GM20000 (cell line): ENCODE data around the gene PGS1.

ENCODE experiments used
- DNase-seq: peaks from one replicate; pipeline ENCODE4 v3.0.0; 2012; ENCODE audit warnings: low spot score
- TF ChIP-seq, protein P1 (sequence below): IDR thresholded peaks from 2 replicates; pipeline ENCODE4 v1.5.1; 2012; ENCODE audit warnings: mild to moderate bottlenecking, control low read depth; ENCODE audit errors: extremely low read depth, missing control alignments

PGS1 gene

GRCh38 chr17:78349891-78350642 is 28.4 kb upstream of the PGS1 start:
- TF ChIP-seq, protein P1, sequence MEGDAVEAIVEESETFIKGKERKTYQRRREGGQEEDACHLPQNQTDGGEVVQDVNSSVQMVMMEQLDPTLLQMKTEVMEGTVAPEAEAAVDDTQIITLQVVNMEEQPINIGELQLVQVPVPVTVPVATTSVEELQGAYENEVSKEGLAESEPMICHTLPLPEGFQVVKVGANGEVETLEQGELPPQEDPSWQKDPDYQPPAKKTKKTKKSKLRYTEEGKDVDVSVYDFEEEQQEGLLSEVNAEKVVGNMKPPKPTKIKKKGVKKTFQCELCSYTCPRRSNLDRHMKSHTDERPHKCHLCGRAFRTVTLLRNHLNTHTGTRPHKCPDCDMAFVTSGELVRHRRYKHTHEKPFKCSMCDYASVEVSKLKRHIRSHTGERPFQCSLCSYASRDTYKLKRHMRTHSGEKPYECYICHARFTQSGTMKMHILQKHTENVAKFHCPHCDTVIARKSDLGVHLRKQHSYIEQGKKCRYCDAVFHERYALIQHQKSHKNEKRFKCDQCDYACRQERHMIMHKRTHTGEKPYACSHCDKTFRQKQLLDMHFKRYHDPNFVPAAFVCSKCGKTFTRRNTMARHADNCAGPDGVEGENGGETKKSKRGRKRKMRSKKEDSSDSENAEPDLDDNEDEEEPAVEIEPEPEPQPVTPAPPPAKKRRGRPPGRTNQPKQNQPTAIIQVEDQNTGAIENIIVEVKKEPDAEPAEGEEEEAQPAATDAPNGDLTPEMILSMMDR = no peak
- no peak for DNase-seq

DNA sequence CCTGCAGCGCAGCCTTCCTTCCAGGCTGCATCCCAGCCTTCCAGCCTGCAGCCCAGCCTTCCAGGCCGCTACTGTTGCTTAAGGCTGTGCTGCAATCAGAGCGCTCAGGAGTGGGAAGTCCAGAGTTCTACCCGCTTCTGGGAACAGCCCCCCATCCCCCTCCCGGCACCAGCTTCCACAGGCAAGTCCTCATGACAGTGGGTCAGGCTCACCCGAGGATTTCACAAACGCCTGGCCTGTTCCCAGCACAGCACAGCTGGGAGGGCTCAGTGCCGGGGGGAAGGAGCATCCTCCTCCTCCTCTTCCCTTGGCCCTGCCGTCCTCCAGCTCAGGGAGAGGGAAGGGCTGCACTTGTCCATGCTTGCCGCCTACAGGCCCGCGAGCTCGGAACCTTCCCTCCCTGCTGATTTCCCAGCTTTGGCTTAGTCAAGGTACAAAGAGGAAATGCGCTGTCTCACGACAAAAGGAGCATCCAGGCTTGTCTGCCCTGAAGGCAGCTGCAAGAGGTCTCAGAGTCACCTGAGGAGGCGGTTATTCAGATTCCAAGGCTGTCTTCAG is 26.9 kb upstream of the PGS1 start:
- no peak for DNase-seq
- TF ChIP-seq, protein P1 = no peak

GRCh38 chr17:78353834-78354233 is 24.6 kb upstream of the PGS1 start:
- no peak for DNase-seq

DNA sequence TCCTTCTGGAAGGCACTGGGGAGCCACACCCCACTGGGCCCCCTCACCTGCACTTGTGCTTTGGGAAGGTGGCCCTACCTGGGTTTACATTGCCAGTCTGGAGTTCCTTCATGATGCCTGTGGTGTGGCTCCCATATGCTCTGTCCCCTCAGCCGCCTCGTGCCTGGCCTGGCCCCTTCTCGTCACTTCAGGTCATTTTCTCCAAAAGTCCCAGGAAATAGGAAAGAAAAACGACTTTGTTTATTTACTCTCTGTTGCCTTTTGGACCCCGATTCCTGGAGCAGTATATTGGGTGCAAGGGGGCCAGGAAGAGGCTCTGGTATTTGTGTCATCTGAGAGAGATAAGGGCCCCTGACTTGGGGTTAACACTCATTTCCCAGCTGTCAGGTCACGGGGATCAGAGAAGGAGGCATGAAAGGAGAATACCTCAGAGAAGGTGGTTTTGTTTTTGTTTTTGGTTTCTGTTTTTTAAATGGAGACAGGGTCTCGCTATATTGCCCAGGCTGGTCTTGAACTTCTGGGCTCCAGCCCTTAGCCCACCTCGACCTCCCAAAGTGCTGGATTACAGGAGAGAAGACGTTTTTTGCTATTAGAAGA is 23.3 kb upstream of the PGS1 start:
- TF ChIP-seq, protein P1 = no peak
- peak; percentile 68 for DNase-seq

More at GRCh38 chr17:78353834-78354233, 24.6 kb upstream of the PGS1 start:
- TF ChIP-seq, protein P1 = no peak

DNA sequence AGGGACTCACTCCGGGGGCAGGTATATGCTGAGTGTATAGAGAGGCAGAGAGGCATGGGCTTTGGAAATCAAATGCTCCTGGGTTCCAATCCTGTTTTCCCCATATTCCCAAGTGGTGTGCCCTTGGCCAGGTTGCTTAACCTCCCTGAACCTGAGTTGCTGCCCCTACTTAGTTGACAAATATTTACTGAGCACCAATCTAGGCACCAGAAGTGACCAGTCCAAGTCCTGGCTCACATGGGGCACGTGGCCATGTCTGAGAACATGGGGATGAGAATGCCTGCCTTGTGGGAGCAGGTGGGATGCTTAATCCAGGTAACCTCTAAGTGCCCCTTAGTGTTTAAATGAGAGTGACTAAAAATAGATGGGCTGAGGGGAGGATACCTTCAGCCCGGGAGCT is 22.7 kb upstream of the PGS1 start:
- DNase-seq = no peak

DNA sequence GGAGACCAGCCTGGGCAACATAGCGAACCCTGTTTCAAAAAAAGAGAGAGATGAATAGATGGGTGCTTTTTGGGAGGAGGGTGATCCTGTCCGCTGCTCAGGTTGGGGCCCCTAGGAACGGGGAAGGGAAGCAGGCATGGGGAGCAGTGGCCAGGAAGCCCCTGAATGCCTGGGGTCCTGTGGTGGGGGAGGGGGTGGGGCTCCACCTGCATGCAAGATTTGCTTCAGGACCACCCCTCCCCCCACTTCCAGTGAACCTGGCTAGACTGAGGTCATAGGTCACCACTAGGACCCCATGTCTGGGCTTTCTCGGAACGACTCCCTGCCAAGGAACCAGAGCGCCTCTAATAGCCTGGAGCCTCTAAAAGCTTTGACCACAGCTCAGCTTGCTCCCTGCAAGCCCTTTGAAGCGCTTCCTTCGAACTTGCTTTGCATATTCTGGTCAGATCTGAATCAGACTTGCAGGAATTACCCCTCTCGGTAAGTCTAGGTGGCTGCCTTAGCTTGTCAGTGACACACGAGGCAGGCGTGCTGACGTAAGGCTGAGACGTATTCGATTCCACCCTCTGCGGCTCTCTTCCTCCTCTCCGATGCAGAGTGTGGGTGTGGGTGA is 22.2 kb upstream of the PGS1 start:
- peak; percentile 94 for DNase-seq
- TF ChIP-seq, protein P1 = no peak

More for the DNA sequence above, 22.7 kb upstream of the PGS1 start:
- TF ChIP-seq, protein P1 = no peak

DNA sequence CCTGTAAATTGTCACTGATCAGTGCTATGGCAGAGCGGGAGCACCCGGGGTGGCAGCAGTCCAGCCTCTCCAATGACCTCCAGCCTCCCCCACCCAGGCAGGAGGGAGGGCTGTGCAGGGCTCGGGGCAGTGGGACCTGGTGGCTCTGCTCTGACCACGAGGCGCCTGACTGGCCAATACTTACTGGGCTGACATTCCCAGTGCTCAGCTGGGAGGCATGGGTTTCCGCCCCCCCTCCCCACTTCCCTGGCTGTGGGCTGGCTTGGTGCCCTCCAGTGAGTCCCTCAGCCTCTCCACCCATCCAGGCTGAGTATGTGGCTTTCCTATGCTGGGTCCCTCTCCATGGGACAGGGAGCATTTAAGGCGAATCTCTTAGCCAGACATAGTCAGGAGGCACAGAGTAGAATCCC is 21.3 kb upstream of the PGS1 start:
- DNase-seq = no peak

More for the DNA sequence above, 21.3 kb upstream of the PGS1 start:
- TF ChIP-seq, protein P1 = no peak
